DND-41 (cell line): ENCODE measurements around the gene TBXAS1.

Experiments used
- EZH2 ChIP-seq: IDR thresholded peaks from 3 replicates; pipeline ENCODE4 v1.6.1; 2012; ENCODE audit warnings: borderline replicate concordance, low read depth, mild to moderate bottlenecking, moderate library complexity, low read length, inconsistent platforms; ENCODE audit not compliant: severe bottlenecking
- TF ChIP-seq, protein P1 (sequence below): IDR thresholded peaks from 2 replicates; pipeline ENCODE4 v1.5.1; 2012; ENCODE audit warnings: borderline replicate concordance, low read length, moderate library complexity, mild to moderate bottlenecking; ENCODE audit not compliant: poor library complexity, severe bottlenecking; ENCODE audit errors: extremely low read depth

- TF ChIP-seq, protein P1, sequence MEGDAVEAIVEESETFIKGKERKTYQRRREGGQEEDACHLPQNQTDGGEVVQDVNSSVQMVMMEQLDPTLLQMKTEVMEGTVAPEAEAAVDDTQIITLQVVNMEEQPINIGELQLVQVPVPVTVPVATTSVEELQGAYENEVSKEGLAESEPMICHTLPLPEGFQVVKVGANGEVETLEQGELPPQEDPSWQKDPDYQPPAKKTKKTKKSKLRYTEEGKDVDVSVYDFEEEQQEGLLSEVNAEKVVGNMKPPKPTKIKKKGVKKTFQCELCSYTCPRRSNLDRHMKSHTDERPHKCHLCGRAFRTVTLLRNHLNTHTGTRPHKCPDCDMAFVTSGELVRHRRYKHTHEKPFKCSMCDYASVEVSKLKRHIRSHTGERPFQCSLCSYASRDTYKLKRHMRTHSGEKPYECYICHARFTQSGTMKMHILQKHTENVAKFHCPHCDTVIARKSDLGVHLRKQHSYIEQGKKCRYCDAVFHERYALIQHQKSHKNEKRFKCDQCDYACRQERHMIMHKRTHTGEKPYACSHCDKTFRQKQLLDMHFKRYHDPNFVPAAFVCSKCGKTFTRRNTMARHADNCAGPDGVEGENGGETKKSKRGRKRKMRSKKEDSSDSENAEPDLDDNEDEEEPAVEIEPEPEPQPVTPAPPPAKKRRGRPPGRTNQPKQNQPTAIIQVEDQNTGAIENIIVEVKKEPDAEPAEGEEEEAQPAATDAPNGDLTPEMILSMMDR = no peak
- no peak for TF ChIP-seq EZH2
Observed at GRCh38 chr7:139804571-139804970, 24.5 kb upstream of the TBXAS1 start.
